ENCODE data around the gene EGLN3.

GRCh38 chr14:33903369-33903768, 47.5 kb downstream of the EGLN3 start:
- TF ChIP-seq CTCF (IDR thresholded peaks at IDR 0.05): no peak
- TF ChIP-seq EP300 (IDR thresholded peaks at IDR 0.05): no peak
- no peak for TF ChIP-seq POLR2A (IDR thresholded peaks at IDR 0.05)
